Left lung (tissue), 10 donors: ENCODE results near the gene GUCA2B. TPM values are rescaled to one million over a fixed set of nuclear protein-coding genes. Genes with fewer than 3 reads are reported as not detected.

Experiments
- ATAC-seq: fragments of 200-7000 bp; cut with Tn5 transposase; one replicate; pipeline ENCODE4 v1.9.1; 2020; ENCODE audit warnings: moderate library complexity
- DNase-seq, 4 donors: peaks; one replicate each; pipeline ENCODE4 v3.0.0-alpha.2; 2013 to 2020
- H3K27ac ChIP-seq, 2 donors: fragments of 200-600 bp; sonication (generic) in 1 of 2; one replicate each; pipeline versions ENCODE4 v1.5.0 to v1.8.0; 2020 to 2021
- H3K27me3 ChIP-seq, 2 donors: fragments of 200-600 bp; sonication (generic) in 1 of 2; one replicate each; pipeline versions ENCODE4 v1.5.0 to v1.8.0; 2020 to 2021
- H3K36me3 ChIP-seq, 2 donors: fragments of 200-600 bp; sonication (generic) in 1 of 2; one replicate each; pipeline versions ENCODE4 v1.5.0 to v1.8.0; 2020 to 2021
- H3K4me1 ChIP-seq, 2 donors: fragments of 200-600 bp; one replicate each; pipeline ENCODE4 v1.8.0; 2021
- H3K4me3 ChIP-seq, 2 donors: fragments of 200-600 bp; sonication (generic) in 1 of 2; one replicate each; pipeline versions ENCODE4 v1.5.0 to v1.8.0; 2020 to 2021; ENCODE audit warnings: mild to moderate bottlenecking in 1 of 2
- H3K9me3 ChIP-seq, 2 donors: fragments of 200-600 bp; sonication (generic) in 1 of 2; one replicate each; pipeline versions ENCODE4 v1.5.0 to v1.8.0; 2020 to 2021
- intact Hi-C, 2 donors: fragments of 100-400 bp; cut with DNase I; formaldehyde crosslinking; loops; one replicate each; pipeline versions ENCODE4 v1.11.2 to v1.14.2; 2022
- polyA plus RNA-seq, 6 donors: library from polyadenylated mRNA; unstranded; fragments of 120-200 nt; gene quantifications; one replicate each; pipeline ENCODE4 v1.2.1, GENCODE V29; 2013; ENCODE audit not compliant: insufficient read length in 6 of 6
- total RNA-seq, 2 donors: library from RNA; stranded (reverse); fragmentation: NEBNext Ultra II Directional; extraction: Animal tissue kit (Norgen Biotek cat#: 25700); gene quantifications; one replicate each; pipeline ENCODE4 v1.2.1, GENCODE V29; 2021
- TF ChIP-seq, protein P1 (sequence below), 2 donors: fragments of 200-600 bp; sonication (generic) in 1 of 2; IDR thresholded peaks; one replicate each; pipeline versions ENCODE4 v1.5.0 to v1.8.0; 2021; ENCODE audit warnings: antibody characterized with exemption in 2 of 2
- donor health status: DM: no; HTN: yes; CAD: no.
- donor health status: DM: no; HTN: no; CAD: no.

The GUCA2B gene
- total and polyA plus RNA-seq, 8 donors, result not detected

DNA sequence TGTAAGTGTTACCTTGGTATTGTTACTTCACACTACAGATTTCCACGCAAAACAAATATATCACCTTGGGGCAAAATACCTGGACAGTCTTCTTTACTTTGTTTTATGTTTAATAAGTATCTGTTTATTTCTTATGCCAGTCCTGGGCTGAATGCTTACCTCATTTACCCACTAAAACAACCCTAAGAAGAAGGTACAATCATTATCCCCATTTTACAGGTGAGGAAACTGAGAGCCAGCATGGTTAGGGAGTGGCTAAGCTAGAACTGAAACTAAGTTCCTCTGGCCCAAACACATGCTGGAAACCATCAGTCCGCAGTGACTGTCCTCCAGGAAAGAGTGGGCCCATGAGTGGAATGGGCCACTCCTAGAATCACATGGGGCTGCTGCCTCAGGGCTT, 13.0 kb upstream of the GUCA2B start:
- intact Hi-C loops, result no loop called here
- Histone ChIP-seq H3K4me1 (no peaks in the 10 kb centered on the region), H3K27ac (no peak overlapping the region), H3K36me3 (no peaks in the 10 kb centered on the region), H3K9me3 (no peaks in the 10 kb centered on the region), H3K4me3 (no peak overlapping the region), H3K27me3 (peaks cover 0 to 11% of the 10 kb centered on the region in 2 donors)
- TF ChIP-seq, protein P1, sequence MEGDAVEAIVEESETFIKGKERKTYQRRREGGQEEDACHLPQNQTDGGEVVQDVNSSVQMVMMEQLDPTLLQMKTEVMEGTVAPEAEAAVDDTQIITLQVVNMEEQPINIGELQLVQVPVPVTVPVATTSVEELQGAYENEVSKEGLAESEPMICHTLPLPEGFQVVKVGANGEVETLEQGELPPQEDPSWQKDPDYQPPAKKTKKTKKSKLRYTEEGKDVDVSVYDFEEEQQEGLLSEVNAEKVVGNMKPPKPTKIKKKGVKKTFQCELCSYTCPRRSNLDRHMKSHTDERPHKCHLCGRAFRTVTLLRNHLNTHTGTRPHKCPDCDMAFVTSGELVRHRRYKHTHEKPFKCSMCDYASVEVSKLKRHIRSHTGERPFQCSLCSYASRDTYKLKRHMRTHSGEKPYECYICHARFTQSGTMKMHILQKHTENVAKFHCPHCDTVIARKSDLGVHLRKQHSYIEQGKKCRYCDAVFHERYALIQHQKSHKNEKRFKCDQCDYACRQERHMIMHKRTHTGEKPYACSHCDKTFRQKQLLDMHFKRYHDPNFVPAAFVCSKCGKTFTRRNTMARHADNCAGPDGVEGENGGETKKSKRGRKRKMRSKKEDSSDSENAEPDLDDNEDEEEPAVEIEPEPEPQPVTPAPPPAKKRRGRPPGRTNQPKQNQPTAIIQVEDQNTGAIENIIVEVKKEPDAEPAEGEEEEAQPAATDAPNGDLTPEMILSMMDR (IDR thresholded peaks at IDR 0.05), result no peak
- ATAC-seq (no peak), DNase-seq (no peak)

DNA sequence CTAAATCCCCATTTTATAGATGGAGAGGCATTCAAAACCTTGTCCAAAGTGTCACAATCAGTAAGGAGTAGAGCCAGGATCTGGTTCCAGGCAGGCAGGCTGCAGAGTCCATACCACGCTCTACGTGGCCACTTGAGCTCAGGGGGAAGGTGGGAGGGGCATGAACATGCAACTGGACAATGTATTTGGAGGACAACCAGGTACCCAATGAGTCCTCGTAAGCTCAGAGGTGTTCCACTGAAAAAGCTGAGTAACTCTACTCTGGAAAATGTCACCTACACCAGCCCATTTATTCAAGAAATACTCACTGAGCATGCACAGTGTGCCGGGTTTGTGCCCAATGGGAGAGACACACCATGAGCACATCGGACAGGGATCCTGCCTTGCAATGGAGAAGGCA, 11.2 kb upstream of the GUCA2B start:
- no peak overlapping the region for H3K4me3 ChIP-seq
- peaks cover 0 to 27% of the 10 kb centered on the region in 2 donors for H3K27me3 ChIP-seq
- no peaks in the 10 kb centered on the region for H3K36me3 ChIP-seq
- H3K4me1 ChIP-seq, result peaks cover 0 to 5% of the 10 kb centered on the region in 2 donors
- H3K9me3 ChIP-seq, result no peaks in the 10 kb centered on the region
- ATAC-seq, result no peak
- DNase-seq, result no peak
- intact Hi-C loops, result no loop called here
- H3K27ac ChIP-seq, result no peak overlapping the region
- TF ChIP-seq, protein P1 (IDR thresholded peaks at IDR 0.05), result no peak

DNA sequence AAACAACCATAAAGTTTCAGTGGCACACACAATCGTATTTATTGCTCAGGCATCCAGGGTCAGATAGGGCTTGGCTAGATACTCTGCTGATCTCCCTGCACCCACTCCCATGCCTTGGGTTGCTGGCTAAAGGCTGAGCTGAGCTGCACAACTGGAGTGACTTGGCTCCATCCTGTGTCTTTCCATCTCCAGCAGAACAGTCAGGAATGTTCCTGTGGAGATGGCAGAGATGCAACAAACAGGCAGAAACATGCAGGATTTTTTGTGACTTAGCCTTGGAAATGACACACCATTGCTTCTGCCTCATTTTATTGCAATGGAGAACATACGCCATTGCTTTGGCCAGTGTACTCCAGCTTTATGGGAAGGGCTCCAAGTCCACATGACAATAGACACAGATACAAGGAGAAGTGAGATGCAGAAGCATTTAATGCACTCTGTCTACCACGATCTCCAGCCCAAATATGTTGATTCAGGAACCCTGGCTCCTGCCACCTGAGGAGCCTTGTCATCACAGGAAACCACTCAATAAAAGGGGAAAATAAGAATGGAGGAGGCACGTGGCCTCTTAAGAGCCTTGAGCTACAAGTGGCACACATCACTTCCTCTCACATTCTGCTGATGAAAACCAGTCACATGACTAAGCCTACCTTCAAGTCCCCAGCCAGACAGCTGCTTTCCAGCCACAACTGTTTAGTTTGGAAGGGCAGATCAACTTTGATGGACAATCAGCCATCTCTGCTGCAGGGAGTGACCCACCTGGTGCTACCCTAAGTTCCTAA, 10.1 kb upstream of the GUCA2B start:
- intact Hi-C loops, result no loop called here
- ATAC-seq (peak; percentile 55), DNase-seq (peak in 1 of 4 donors; percentile 50)

DNA sequence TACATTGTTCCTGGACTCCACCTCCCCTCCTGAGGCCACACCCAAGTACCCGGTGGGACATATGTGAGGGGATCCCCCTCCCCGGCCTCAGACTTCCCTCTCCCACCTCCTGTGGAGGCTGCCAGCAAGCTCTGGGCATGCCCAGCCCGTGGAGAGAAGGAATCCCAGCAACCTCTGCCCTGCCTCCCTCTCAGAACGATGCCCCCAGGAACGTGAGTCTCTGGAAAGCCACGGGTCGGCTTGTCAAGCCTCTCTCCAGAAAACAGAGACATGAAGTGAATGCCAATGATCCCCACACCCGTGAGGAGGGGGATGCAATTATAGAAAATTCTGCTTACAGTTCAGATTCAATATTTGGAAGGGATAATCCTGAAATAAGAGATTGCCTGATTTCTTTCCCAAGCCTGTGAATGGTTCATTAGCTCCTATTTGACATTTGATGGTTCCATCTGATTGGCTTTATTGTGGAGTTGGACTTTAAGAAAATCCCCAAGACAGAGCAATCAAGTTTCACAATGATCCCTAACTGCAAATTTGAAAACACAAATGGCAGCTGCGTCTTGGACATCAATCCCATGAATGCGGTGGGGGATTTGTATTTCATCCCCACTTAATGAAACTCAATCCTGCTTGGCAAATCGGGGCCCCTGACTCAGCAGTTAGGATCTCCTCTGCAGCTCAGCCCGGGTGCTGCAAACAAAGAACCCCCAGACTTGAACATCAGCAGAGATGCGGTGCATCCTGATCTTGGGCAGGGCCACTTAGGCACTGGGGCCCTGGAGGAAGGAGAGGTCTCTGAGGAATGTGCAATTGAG, 9.1 kb upstream of the GUCA2B start:
- no peak for DNase-seq
- intact Hi-C loops, result no loop called here
- H3K27me3 ChIP-seq, result peaks cover 0 to 27% of the 10 kb centered on the region in 2 donors
- H3K27ac ChIP-seq, result no peak overlapping the region
- no peak overlapping the region for H3K4me3 ChIP-seq
- H3K9me3 ChIP-seq, result no peaks in the 10 kb centered on the region
- H3K36me3 ChIP-seq, result no peaks in the 10 kb centered on the region
- H3K4me1 ChIP-seq, result peaks cover 0 to 5% of the 10 kb centered on the region in 2 donors
- TF ChIP-seq, protein P1 (IDR thresholded peaks at IDR 0.05), result no peak
- no peak for ATAC-seq

More for the DNA sequence above, 10.1 kb upstream of the GUCA2B start:
- H3K36me3 ChIP-seq, result no peaks in the 10 kb centered on the region
- H3K4me3 ChIP-seq, result no peak overlapping the region
- H3K27ac ChIP-seq, result no peak overlapping the region
- H3K4me1 ChIP-seq, result peaks cover 0 to 5% of the 10 kb centered on the region in 2 donors
- H3K9me3 ChIP-seq, result no peaks in the 10 kb centered on the region
- TF ChIP-seq, protein P1 (IDR thresholded peaks at IDR 0.05), result no peak
- peaks cover 0 to 27% of the 10 kb centered on the region in 2 donors for H3K27me3 ChIP-seq
